SK-N-DZ (cell line): ENCODE data around the gene KCNQ2. TPM values are rescaled to one million over a fixed set of nuclear protein-coding genes. Genes with fewer than 3 reads are reported as not detected.
"Not testable (repeated sequence)": the region's sequence is repeated elsewhere in the genome, so short reads cannot be mapped to it uniquely, and the experiment has no call there.

Experiments used
- DNase-seq: peaks from one replicate; pipeline ENCODE4 v3.0.0-alpha.2; 2015; ENCODE audit warnings: low spot score
- polyA plus RNA-seq, 2 experiments: library from polyadenylated mRNA; depleted of rRNA; stranded (reverse); fragments of >200 nt; gene quantifications; 2 replicates each; pipeline ENCODE4 v1.2.3, GENCODE V29; 2014

Gene KCNQ2
- polyA plus RNA-seq (2014; cell fraction: cytosol; rRNA removed), result 375 and 399 TPM in 2 replicates
- 414 and 472 TPM in 2 replicates for polyA plus RNA-seq (2014; cell fraction: nucleus; rRNA removed)

GRCh38 chr20:63471981-63472831, at the start of gene KCNQ2:
TSS of gene KCNQ2 (minus strand) at chr20:63472655. CDS start at chr20:63472463, 192 bp downstream.
- no peak for DNase-seq

GRCh38 chr20:63521602-63522001, 49.1 kb upstream of the KCNQ2 start:
- no peak for DNase-seq

- DNase-seq, result peak; percentile 72
Observed at GRCh38 chr20:63520934-63521601, 48.6 kb upstream of the KCNQ2 start.

- no peak for DNase-seq
Observed at GRCh38 chr20:63520504-63520933, 48.1 kb upstream of the KCNQ2 start, which contains the start of gene PPDPF. TSS of gene PPDPF (plus strand) at chr20:63520765. CDS start at chr20:63521309, 544 bp downstream.

- DNase-seq, result peak; percentile 80
Observed at GRCh38 chr20:63519668-63520503, 47.4 kb upstream of the KCNQ2 start.

GRCh38 chr20:63518946-63519667, 46.7 kb upstream of the KCNQ2 start:
- DNase-seq, result no peak

- peak; percentile 75 for DNase-seq
Observed at GRCh38 chr20:63518351-63518861, 46.0 kb upstream of the KCNQ2 start.

- no peak for DNase-seq
Observed at GRCh38 chr20:63517376-63518309, 45.2 kb upstream of the KCNQ2 start.

GRCh38 chr20:63514520-63514919, 42.1 kb upstream of the KCNQ2 start:
- DNase-seq, result not testable (repeated sequence)

- no peak for DNase-seq
Observed at GRCh38 chr20:63513207-63513606, 40.8 kb upstream of the KCNQ2 start.

GRCh38 chr20:63509088-63509564, 36.7 kb upstream of the KCNQ2 start:
- no peak for DNase-seq

GRCh38 chr20:63508072-63508768, 35.8 kb upstream of the KCNQ2 start:
- no peak for DNase-seq

- DNase-seq, result no peak
Observed at GRCh38 chr20:63507083-63507743, 34.8 kb upstream of the KCNQ2 start.

- no peak for DNase-seq
Observed at GRCh38 chr20:63505723-63506122, 33.3 kb upstream of the KCNQ2 start.

GRCh38 chr20:63505281-63505680, 32.8 kb upstream of the KCNQ2 start:
- DNase-seq, result no peak

- no peak for DNase-seq
Observed at GRCh38 chr20:63504642-63505041, 32.2 kb upstream of the KCNQ2 start.

- DNase-seq, result no peak
Observed at GRCh38 chr20:63503524-63503923, 31.1 kb upstream of the KCNQ2 start.

GRCh38 chr20:63502671-63503172, 30.3 kb upstream of the KCNQ2 start:
- DNase-seq, result peak; percentile 93
